Astrocyte (in vitro differentiated cells and primary cell): Measurements from ENCODE around the gene PPIG. TPM values are rescaled to one million over a fixed set of nuclear protein-coding genes. Genes with fewer than 3 reads are reported as not detected.

ENCODE experiments used
- DNase-seq: peaks from one replicate; pipeline ENCODE4 v3.0.0-alpha.2; 2010; ENCODE audit warnings: low read depth
- FAIRE-seq: peaks from 2 replicates; lab custom pipeline; 2011; peaks lifted over from hg19 to GRCh38; lab: Jason Lieb, UNC
- H2AFZ ChIP-seq: 2 replicates; pipeline ENCODE4 v1.6.0; 2012; ENCODE audit warnings: low read depth, low read length, inconsistent platforms
- H3K27ac ChIP-seq: 2 replicates; pipeline ENCODE4 v1.5.1; 2011; ENCODE audit warnings: low read depth, low read length, inconsistent platforms
- H3K27me3 ChIP-seq: 2 replicates; pipeline ENCODE4 v1.6.0; 2011; ENCODE audit warnings: low read length, inconsistent platforms; ENCODE audit not compliant: insufficient read depth
- H3K36me3 ChIP-seq: 2 replicates; pipeline ENCODE4 v1.5.1; 2011; ENCODE audit warnings: low read length, inconsistent platforms; ENCODE audit not compliant: insufficient read depth
- H3K4me1 ChIP-seq: 2 replicates; pipeline ENCODE4 v1.5.1; 2011; ENCODE audit warnings: low read length, inconsistent platforms; ENCODE audit not compliant: insufficient read depth
- H3K4me2 ChIP-seq: 2 replicates; pipeline ENCODE4 v1.6.0; 2012; ENCODE audit warnings: low read length, inconsistent platforms
- H3K4me3 ChIP-seq: 2 replicates; pipeline ENCODE4 v1.5.1; 2011; ENCODE audit warnings: low read depth, mild to moderate bottlenecking, low read length, inconsistent platforms; ENCODE audit not compliant: insufficient read depth
- H3K79me2 ChIP-seq: 2 replicates; pipeline ENCODE4 v1.6.0; 2012; ENCODE audit warnings: mild to moderate bottlenecking, low read length, inconsistent platforms; ENCODE audit not compliant: insufficient read depth
- H3K9ac ChIP-seq: 2 replicates; pipeline ENCODE4 v1.6.0; 2012; ENCODE audit warnings: mild to moderate bottlenecking, low read length, inconsistent platforms
- H3K9me3 ChIP-seq: 2 replicates; pipeline ENCODE4 v1.5.1; 2012; ENCODE audit warnings: low read depth, mild to moderate bottlenecking, low read length, inconsistent platforms; ENCODE audit not compliant: insufficient read depth
- H4K20me1 ChIP-seq: 2 replicates; pipeline ENCODE4 v1.6.0; 2012; ENCODE audit warnings: low read length, inconsistent platforms; ENCODE audit not compliant: insufficient read depth
- H3K27ac Mint-ChIP-seq: one replicate; pipeline ENCODE4 v1.8.0; 2021; ENCODE audit warnings: mild to moderate bottlenecking, mixed read lengths; ENCODE audit not compliant: unreplicated experiment
- H3K27me3 Mint-ChIP-seq: one replicate; pipeline ENCODE4 v1.8.0; 2021; ENCODE audit warnings: low read depth, mixed read lengths; ENCODE audit not compliant: unreplicated experiment
- H3K36me3 Mint-ChIP-seq: one replicate; pipeline ENCODE4 v1.8.0; 2021; ENCODE audit warnings: low read depth, mixed read lengths; ENCODE audit not compliant: unreplicated experiment
- H3K4me1 Mint-ChIP-seq: one replicate; pipeline ENCODE4 v1.8.0; 2021; ENCODE audit warnings: low read depth, mixed read lengths; ENCODE audit not compliant: unreplicated experiment
- H3K4me3 Mint-ChIP-seq: one replicate; pipeline ENCODE4 v1.8.0; 2021; ENCODE audit warnings: mild to moderate bottlenecking, moderate library complexity, mixed read lengths; ENCODE audit not compliant: unreplicated experiment
- H3K9me3 Mint-ChIP-seq: one replicate; pipeline ENCODE4 v1.8.0; 2021; ENCODE audit warnings: mild to moderate bottlenecking, mixed read lengths; ENCODE audit not compliant: unreplicated experiment
- CTCF ChIP-seq: IDR thresholded peaks from 2 replicates; pipeline ENCODE4 v1.5.1; 2011; ENCODE audit warnings: low read depth, mild to moderate bottlenecking, inconsistent platforms, low read length, moderate library complexity; ENCODE audit not compliant: insufficient read depth
- EZH2 ChIP-seq: IDR thresholded peaks from 2 replicates; pipeline ENCODE4 v1.6.1; 2012; ENCODE audit warnings: mild to moderate bottlenecking, low read length, inconsistent platforms; ENCODE audit not compliant: insufficient read depth
- total RNA-seq: library from RNA; stranded (reverse); gene quantifications from 2 replicates; pipeline ENCODE4 v1.2.1, GENCODE V29; 2021

The PPIG gene
- total RNA-seq, 1 donor from 2014 or later: 40.2 TPM

DNA sequence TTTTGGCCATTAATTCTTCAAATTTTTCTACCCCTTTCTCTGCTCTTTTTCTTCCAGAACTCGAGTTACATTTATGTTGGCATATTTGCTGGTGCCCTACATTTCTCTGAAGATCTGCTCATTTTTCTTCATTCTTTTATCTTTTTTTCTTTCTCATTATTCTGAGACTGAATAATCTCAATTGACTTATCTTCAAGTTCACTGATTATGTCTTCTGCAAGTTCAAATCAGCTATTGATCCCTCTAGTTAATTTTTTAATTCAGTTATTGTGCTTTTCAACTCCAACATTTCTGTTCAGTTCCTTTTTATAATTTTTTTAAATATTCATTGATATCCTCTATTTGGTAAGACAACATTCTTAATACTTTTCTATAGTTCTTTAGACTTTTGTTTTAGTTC, 106.8 kb downstream of the PPIG start:
- no peak overlapping the region for H3K4me3 Mint-ChIP-seq
- TF ChIP-seq CTCF (no peak), EZH2 (no peak)

More for the DNA sequence above, 106.8 kb downstream of the PPIG start:
- H3K36me3 ChIP-seq: no peaks in the 10 kb centered on the region
- Mint-ChIP-seq H3K9me3 (peaks cover 4% of the 10 kb centered on the region), H3K27me3 (peaks cover 3% of the 10 kb centered on the region), H3K36me3 (no peaks in the 10 kb centered on the region), H3K4me1 (peaks cover 2% of the 10 kb centered on the region), H3K27ac (no peak overlapping the region)
- FAIRE-seq: no peak
- no peak overlapping the region for H3K4me3 ChIP-seq
- H3K27me3 ChIP-seq: no peaks in the 10 kb centered on the region
- no peaks in the 10 kb centered on the region for H3K79me2 ChIP-seq
- no peaks in the 10 kb centered on the region for H4K20me1 ChIP-seq
- H3K9me3 ChIP-seq: no peaks in the 10 kb centered on the region
- H3K4me1 ChIP-seq: no peaks in the 10 kb centered on the region
- no peak overlapping the region for H3K27ac ChIP-seq
- no peak overlapping the region for H2AFZ ChIP-seq
- no peak for DNase-seq
- no peak overlapping the region for H3K4me2 ChIP-seq
- H3K9ac ChIP-seq: no peak overlapping the region

Other genes starting within 250 kb of the PPIG start
- 0.79 and 1.00 TPM in 2 replicates for gene LRP2, start 221.8 kb upstream of the PPIG start, total RNA-seq
- 3.9 and 4.0 TPM in 2 replicates for gene BBS5, start 104.9 kb upstream of the PPIG start, total RNA-seq
- gene KLHL41, start 74.6 kb upstream of the PPIG start, total RNA-seq: not detected in 2 replicates
- 37.2 and 37.3 TPM in 2 replicates for gene FASTKD1, start 10.5 kb upstream of the PPIG start, total RNA-seq
- 0.20 TPM in 1 of 2 replicates, not detected in the other for gene CFAP210, start 110.1 kb downstream of the PPIG start, total RNA-seq
- 1.9 and 3.0 TPM in 2 replicates for gene PHOSPHO2, start 110.1 kb downstream of the PPIG start, total RNA-seq
- 3.3 and 5.9 TPM in 2 replicates for gene KLHL23, start 149.5 kb downstream of the PPIG start, total RNA-seq
- 151 and 176 TPM in 2 replicates for gene SSB, start 214.5 kb downstream of the PPIG start, total RNA-seq
- 52.3 and 55.7 TPM in 2 replicates for gene METTL5, start 240.6 kb downstream of the PPIG start, total RNA-seq
- 18.7 and 23.9 TPM in 2 replicates for gene UBR3, start 243.1 kb downstream of the PPIG start, total RNA-seq